HG03457 (cell line): ENCODE results near the gene PSMG4.

ENCODE experiments used
- ATAC-seq: cut with Tn5 transposase; IDR thresholded peaks from one replicate; pipeline ENCODE4 v1.9.1; 2021; ENCODE audit warnings: moderate number of reproducible peaks; ENCODE audit not compliant: unreplicated experiment

PSMG4 gene

GRCh38 chr6:3305216-3305565, 46.4 kb downstream of the PSMG4 start:
- no peak for ATAC-seq

GRCh38 chr6:3305831-3306230, 47.1 kb downstream of the PSMG4 start:
- ATAC-seq, result no peak

GRCh38 chr6:3306848-3307247, 48.1 kb downstream of the PSMG4 start:
- no peak for ATAC-seq

- no peak for ATAC-seq
Observed at GRCh38 chr6:3307436-3307835, 48.7 kb downstream of the PSMG4 start.

- no peak for ATAC-seq
Observed at GRCh38 chr6:3308106-3308505, 49.4 kb downstream of the PSMG4 start.

GRCh38 chr6:3309391-3310050, 50.8 kb downstream of the PSMG4 start:
- no peak for ATAC-seq

GRCh38 chr6:3310051-3310448, 51.3 kb downstream of the PSMG4 start:
- no peak for ATAC-seq

GRCh38 chr6:3310703-3311102, 52.0 kb downstream of the PSMG4 start:
- no peak for ATAC-seq

GRCh38 chr6:3311826-3312225, 53.1 kb downstream of the PSMG4 start:
- no peak for ATAC-seq

- no peak for ATAC-seq
Observed at GRCh38 chr6:3312604-3313231, 54.0 kb downstream of the PSMG4 start.

GRCh38 chr6:3314176-3314575, 55.4 kb downstream of the PSMG4 start:
- no peak for ATAC-seq

GRCh38 chr6:3314621-3315467, 56.1 kb downstream of the PSMG4 start:
- ATAC-seq, result no peak

GRCh38 chr6:3315841-3316240, 57.1 kb downstream of the PSMG4 start:
- no peak for ATAC-seq

- no peak for ATAC-seq
Observed at GRCh38 chr6:3316331-3316730, 57.6 kb downstream of the PSMG4 start.

- no peak for ATAC-seq
Observed at GRCh38 chr6:3316818-3317217, 58.1 kb downstream of the PSMG4 start.
